SK-N-SH (cell line): ENCODE results near the gene KRT17. TPM values are rescaled to one million over a fixed set of nuclear protein-coding genes. Genes with fewer than 3 reads are reported as not detected.

Experiments used
- CTCF ChIA-PET: fragments of 300-600, 350-600 bp; formaldehyde crosslinking; extraction: SDS; loops from one replicate; lab custom pipeline; 2021; lab: Yijun Ruan, JAX
- POLR2A ChIA-PET: fragments of 350-600 bp; sonication (Branson Sonifier 250); formaldehyde crosslinking; extraction: SDS; loops from one replicate; lab custom pipeline; 2020; ENCODE audit warnings: antibody characterized with exemption, inconsistent platforms; lab: Yijun Ruan, JAX
- DNase-seq: peaks from one replicate; pipeline ENCODE4 v3.0.0; 2012
- H2AFZ ChIP-seq: fragments of 200-600 bp; sonication (generic); 2 replicates; pipeline ENCODE4 v1.8.1; 2016; ENCODE audit warnings: antibody characterized with exemption, mild to moderate bottlenecking, low read depth
- H3F3A ChIP-seq: fragments of 200-600 bp; sonication (generic); replicated peaks from 2 replicates; pipeline ENCODE3; 2016; ENCODE audit warnings: antibody characterized with exemption, mild to moderate bottlenecking; ENCODE audit not compliant: insufficient read depth
- H3K27ac ChIP-seq, 2 experiments: fragments of 200-500 bp in 1 of 2; fragments of 200-600 bp in 1 of 2; sonication (Bioruptor generic) in 1 of 2; sonication (generic), shearing (Covaris generic) in 1 of 2; 2 replicates each; pipeline versions ENCODE4 v1.5.1 to v1.6.1; 2014 to 2016; ENCODE audit warnings: low read depth in 2 of 2, inconsistent platforms in 1 of 2, low read length in 1 of 2, mild to moderate bottlenecking in 1 of 2, mixed read lengths in 1 of 2
- H3K27me3 ChIP-seq: fragments of 200-600 bp; sonication (generic), shearing (Covaris generic); 2 replicates; pipeline ENCODE4 v1.6.1; 2016; ENCODE audit warnings: mixed run types; ENCODE audit not compliant: insufficient read depth
- H3K36me3 ChIP-seq, 2 experiments: fragments of 200-500 bp in 1 of 2; fragments of 200-600 bp in 1 of 2; sonication (Bioruptor generic) in 1 of 2; sonication (generic) in 1 of 2; replicated peaks in 1 of 2; 2 replicates each; pipeline versions ENCODE3 to v1.5.1; 2014 to 2016; ENCODE audit warnings: low read length in 1 of 2, mild to moderate bottlenecking in 1 of 2; ENCODE audit not compliant: insufficient read depth in 2 of 2, control insufficient read depth in 1 of 2
- H3K4me1 ChIP-seq, 2 experiments: fragments of 200-500 bp in 1 of 2; fragments of 200-600 bp in 1 of 2; sonication (Bioruptor generic) in 1 of 2; sonication (generic), shearing (Covaris generic) in 1 of 2; 2 replicates each; pipeline versions ENCODE4 v1.5.1 to v1.6.1; 2014 to 2016; ENCODE audit warnings: low read depth in 1 of 2, low read length in 1 of 2, mixed run types in 1 of 2; ENCODE audit not compliant: insufficient read depth in 2 of 2, control insufficient read depth in 1 of 2
- H3K4me2 ChIP-seq: fragments of 200-600 bp; sonication (generic), shearing (Covaris generic); 2 replicates; pipeline ENCODE4 v1.6.1; 2017; ENCODE audit warnings: mixed run types
- H3K4me3 ChIP-seq, 2 experiments: fragments of 200-500 bp in 1 of 2; fragments of 200-600 bp in 1 of 2; sonication (Bioruptor generic) in 1 of 2; sonication (generic), shearing (Covaris generic) in 1 of 2; 2 replicates each; pipeline versions ENCODE4 v1.5.1 to v1.8.1; 2014 to 2016; ENCODE audit warnings: low read depth in 2 of 2, inconsistent platforms in 1 of 2, low read length in 1 of 2, mild to moderate bottlenecking in 1 of 2, mixed read lengths in 1 of 2, moderate library complexity in 1 of 2
- H3K79me2 ChIP-seq: fragments of 200-600 bp; sonication (generic); 2 replicates; pipeline ENCODE4 v1.8.1; 2017; ENCODE audit warnings: mild to moderate bottlenecking; ENCODE audit not compliant: insufficient read depth
- H3K9ac ChIP-seq: fragments of 200-600 bp; sonication (generic); 2 replicates; pipeline ENCODE4 v1.6.1; 2017; ENCODE audit warnings: mixed run types
- H3K9me2 ChIP-seq: fragments of 200-600 bp; sonication (generic); 2 replicates; pipeline ENCODE4 v1.6.1; 2017; ENCODE audit warnings: mixed run types
- H3K9me3 ChIP-seq: fragments of 200-600 bp; sonication (generic); 2 replicates; pipeline ENCODE4 v1.6.1; 2017; ENCODE audit warnings: mixed run types, mild to moderate bottlenecking, moderate library complexity
- H4K20me1 ChIP-seq: fragments of 200-600 bp; sonication (generic); 2 replicates; pipeline ENCODE4 v1.6.1; 2017; ENCODE audit warnings: mild to moderate bottlenecking, mixed run types; ENCODE audit not compliant: insufficient read depth
- EZH2phosphoT487 ChIP-seq: fragments of 200-600 bp; sonication (generic); IDR thresholded peaks from 2 replicates; pipeline ENCODE4 v1.6.1; 2017; ENCODE audit warnings: low read depth, mixed run types, mild to moderate bottlenecking, antibody characterized with exemption, moderate library complexity, borderline replicate concordance
- FOSL2 ChIP-seq: IDR thresholded peaks from 2 replicates; pipeline ENCODE4 v1.4.0; 2012; ENCODE audit warnings: low read depth, mild to moderate bottlenecking, moderate library complexity, borderline replicate concordance
- FOXJ3 ChIP-seq: sonication (generic); formaldehyde crosslinking; IDR thresholded peaks from 2 replicates; pipeline ENCODE4 v1.5.1; 2020; ENCODE audit warnings: mild to moderate bottlenecking, missing genetic modification reagents
- FOXM1 ChIP-seq: IDR thresholded peaks from 2 replicates; pipeline ENCODE4 v1.4.0; 2012; ENCODE audit warnings: low read depth, mild to moderate bottlenecking
- JUND ChIP-seq: IDR thresholded peaks from 2 replicates; pipeline ENCODE4 v1.4.0; 2012
- NFIC ChIP-seq: IDR thresholded peaks from 2 replicates; pipeline ENCODE4 v1.4.0; 2012; ENCODE audit warnings: borderline replicate concordance
- PBX3 ChIP-seq: IDR thresholded peaks from 2 replicates; pipeline ENCODE4; 2012
- POLR2AphosphoS5 ChIP-seq: IDR thresholded peaks from 2 replicates; pipeline ENCODE4 v1.6.1; 2012; ENCODE audit warnings: low read depth, low read length
- RAD21 ChIP-seq: IDR thresholded peaks from 2 replicates; pipeline ENCODE4 v1.6.1; 2012; ENCODE audit warnings: mild to moderate bottlenecking, low read length
- RFX5 ChIP-seq: IDR thresholded peaks from 2 replicates; pipeline ENCODE4 v1.6.1; 2012; ENCODE audit warnings: mild to moderate bottlenecking, improper control_type of control experiment, low read length
- SMC3 ChIP-seq: IDR thresholded peaks from 2 replicates; pipeline ENCODE4 v1.6.1; 2012; ENCODE audit warnings: low read depth, low read length, improper control_type of control experiment
- TCF12 ChIP-seq: IDR thresholded peaks from 2 replicates; pipeline ENCODE4 v1.4.0; 2012
- TEAD4 ChIP-seq: IDR thresholded peaks from 2 replicates; pipeline ENCODE4 v1.4.0; 2012; ENCODE audit warnings: mild to moderate bottlenecking, borderline replicate concordance; ENCODE audit not compliant: insufficient read depth
- ZBTB33 ChIP-seq: IDR thresholded peaks from 2 replicates; pipeline ENCODE4 v1.4.0; 2012; ENCODE audit warnings: low read depth, borderline replicate concordance
- WGBS: methylation state at CpG from one replicate; pipeline ENCODE4 v1.1.6; 2017; ENCODE audit warnings: low lambda C conversion rate; 5-methylcytosine and 5-hydroxymethylcytosine counted together
- polyA plus RNA-seq, 3 experiments: library from polyadenylated mRNA; depleted of rRNA; stranded (reverse); fragments of >200 nt; gene quantifications; 2 replicates each; pipeline ENCODE4 v1.2.3, GENCODE V29; 2012
- TF ChIP-seq, protein P1 (sequence below): IDR thresholded peaks from 2 replicates; pipeline ENCODE4 v1.4.0; 2012; ENCODE audit warnings: low read depth, borderline replicate concordance
- TF ChIP-seq, protein P2 (sequence below): fragments of 150-350 bp; IDR thresholded peaks from 2 replicates; pipeline ENCODE4 v1.6.1; 2016; ENCODE audit warnings: mild to moderate bottlenecking, low read depth, low read length
- TF ChIP-seq, protein P3 (sequence below): IDR thresholded peaks from 2 replicates; pipeline ENCODE4 v1.6.1; 2012; ENCODE audit warnings: mild to moderate bottlenecking, low read depth, low read length, moderate library complexity

The KRT17 gene
- polyA plus RNA-seq, 1 of the 3 experiments (the other 2 are of a cell fraction): 0.39 TPM

- peaks cover 4 to 14% of the 10 kb centered on the region in 2 experiments; a peak in 2 of 4 replicates for H3K4me1 ChIP-seq
- no peaks in the 10 kb centered on the region; the same call in 1 of the 2 replicates for H3K27me3 ChIP-seq
- no peak overlapping the region for H3K27ac ChIP-seq
- H3K36me3 ChIP-seq: no peaks in the 10 kb centered on the region
- H3K4me3 ChIP-seq: no peak overlapping the region
- CTCF ChIA-PET: interaction anchor here (0.7 to 13.9 kb wide), 44 partner anchors 10 to 1043 kb away, joined by 3 to 534 read pairs (median 6); partner anchors contain the start of genes EIF1, KRT15, KRT32 and KRT33B
- no peak for DNase-seq
- H3K9ac ChIP-seq: no peak overlapping the region
- H3K79me2 ChIP-seq: no peaks in the 10 kb centered on the region
- TF ChIP-seq JUND (no peak), RAD21 (no peak), RFX5 (no peak), TEAD4 (no peak), PBX3 (no peak), NFIC (no peak), SMC3 (no peak), FOXJ3 (CRISPR knock-in tag) (no peak), POLR2AphosphoS5 (no peak)
- TF ChIP-seq, protein P1, sequence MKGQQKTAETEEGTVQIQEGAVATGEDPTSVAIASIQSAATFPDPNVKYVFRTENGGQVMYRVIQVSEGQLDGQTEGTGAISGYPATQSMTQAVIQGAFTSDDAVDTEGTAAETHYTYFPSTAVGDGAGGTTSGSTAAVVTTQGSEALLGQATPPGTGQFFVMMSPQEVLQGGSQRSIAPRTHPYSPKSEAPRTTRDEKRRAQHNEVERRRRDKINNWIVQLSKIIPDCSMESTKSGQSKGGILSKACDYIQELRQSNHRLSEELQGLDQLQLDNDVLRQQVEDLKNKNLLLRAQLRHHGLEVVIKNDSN: no peak
- no peaks in the 10 kb centered on the region for H3F3A ChIP-seq
- no peaks in the 10 kb centered on the region for H3K9me2 ChIP-seq
- no peak overlapping the region for H2AFZ ChIP-seq
- no peaks in the 10 kb centered on the region for H3K9me3 ChIP-seq
- WGBS: 62% methylated on average over 8 of the region's 8 CpGs
- POLR2A ChIA-PET: no interaction called here
- no peaks in the 10 kb centered on the region for H4K20me1 ChIP-seq
- H3K4me2 ChIP-seq: no peak overlapping the region
Measured at GRCh38 chr17:41663451-41664171, 39.2 kb upstream of the KRT17 start.

- 58% methylated on average over 6 of the region's 8 CpGs for WGBS
- Histone ChIP-seq H3K4me3 (no peak overlapping the region), H3K27ac (no peak overlapping the region), H3K9me2 (no peaks in the 10 kb centered on the region), H3K4me2 (no peak overlapping the region), H4K20me1 (no peaks in the 10 kb centered on the region), H2AFZ (no peak overlapping the region), H3K9me3 (no peaks in the 10 kb centered on the region), H3K9ac (no peak overlapping the region), H3K27me3 (no peaks in the 10 kb centered on the region; the same call in 1 of the 2 replicates), H3K4me1 (no peaks in the 10 kb centered on the region; a peak in 1 of 4 replicates), H3K79me2 (no peaks in the 10 kb centered on the region), H3F3A (no peaks in the 10 kb centered on the region), H3K36me3 (no peaks in the 10 kb centered on the region)
- CTCF ChIA-PET: interaction anchor here (0.6 to 13.9 kb wide), 12 partner anchors 13 to 858 kb away, joined by 3 to 534 read pairs (median 12); partner anchors contain the start of gene EIF1
- no peak for DNase-seq
- POLR2A ChIA-PET: no interaction called here
- TF ChIP-seq FOXM1: no peak
- TF ChIP-seq, protein P2, sequence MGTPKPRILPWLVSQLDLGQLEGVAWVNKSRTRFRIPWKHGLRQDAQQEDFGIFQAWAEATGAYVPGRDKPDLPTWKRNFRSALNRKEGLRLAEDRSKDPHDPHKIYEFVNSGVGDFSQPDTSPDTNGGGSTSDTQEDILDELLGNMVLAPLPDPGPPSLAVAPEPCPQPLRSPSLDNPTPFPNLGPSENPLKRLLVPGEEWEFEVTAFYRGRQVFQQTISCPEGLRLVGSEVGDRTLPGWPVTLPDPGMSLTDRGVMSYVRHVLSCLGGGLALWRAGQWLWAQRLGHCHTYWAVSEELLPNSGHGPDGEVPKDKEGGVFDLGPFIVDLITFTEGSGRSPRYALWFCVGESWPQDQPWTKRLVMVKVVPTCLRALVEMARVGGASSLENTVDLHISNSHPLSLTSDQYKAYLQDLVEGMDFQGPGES: no peak
- no peak for TF ChIP-seq JUND
- TF ChIP-seq, protein P1: no peak
- no peak for TF ChIP-seq RFX5
- TF ChIP-seq EZH2phosphoT487: no peak
- no peak for TF ChIP-seq FOSL2
- TF ChIP-seq TCF12: no peak
- no peak for TF ChIP-seq ZBTB33
- TF ChIP-seq, protein P3, sequence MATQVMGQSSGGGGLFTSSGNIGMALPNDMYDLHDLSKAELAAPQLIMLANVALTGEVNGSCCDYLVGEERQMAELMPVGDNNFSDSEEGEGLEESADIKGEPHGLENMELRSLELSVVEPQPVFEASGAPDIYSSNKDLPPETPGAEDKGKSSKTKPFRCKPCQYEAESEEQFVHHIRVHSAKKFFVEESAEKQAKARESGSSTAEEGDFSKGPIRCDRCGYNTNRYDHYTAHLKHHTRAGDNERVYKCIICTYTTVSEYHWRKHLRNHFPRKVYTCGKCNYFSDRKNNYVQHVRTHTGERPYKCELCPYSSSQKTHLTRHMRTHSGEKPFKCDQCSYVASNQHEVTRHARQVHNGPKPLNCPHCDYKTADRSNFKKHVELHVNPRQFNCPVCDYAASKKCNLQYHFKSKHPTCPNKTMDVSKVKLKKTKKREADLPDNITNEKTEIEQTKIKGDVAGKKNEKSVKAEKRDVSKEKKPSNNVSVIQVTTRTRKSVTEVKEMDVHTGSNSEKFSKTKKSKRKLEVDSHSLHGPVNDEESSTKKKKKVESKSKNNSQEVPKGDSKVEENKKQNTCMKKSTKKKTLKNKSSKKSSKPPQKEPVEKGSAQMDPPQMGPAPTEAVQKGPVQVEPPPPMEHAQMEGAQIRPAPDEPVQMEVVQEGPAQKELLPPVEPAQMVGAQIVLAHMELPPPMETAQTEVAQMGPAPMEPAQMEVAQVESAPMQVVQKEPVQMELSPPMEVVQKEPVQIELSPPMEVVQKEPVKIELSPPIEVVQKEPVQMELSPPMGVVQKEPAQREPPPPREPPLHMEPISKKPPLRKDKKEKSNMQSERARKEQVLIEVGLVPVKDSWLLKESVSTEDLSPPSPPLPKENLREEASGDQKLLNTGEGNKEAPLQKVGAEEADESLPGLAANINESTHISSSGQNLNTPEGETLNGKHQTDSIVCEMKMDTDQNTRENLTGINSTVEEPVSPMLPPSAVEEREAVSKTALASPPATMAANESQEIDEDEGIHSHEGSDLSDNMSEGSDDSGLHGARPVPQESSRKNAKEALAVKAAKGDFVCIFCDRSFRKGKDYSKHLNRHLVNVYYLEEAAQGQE: no peak
Measured at GRCh38 chr17:41660221-41660711, 35.9 kb upstream of the KRT17 start.
